IPS-20b (cell line): ENCODE data around the gene FSD2.

Source experiments
- H3K27ac ChIP-seq: one replicate; pipeline ENCODE4 v1.5.1; 2013; ENCODE audit warnings: low read length
- H3K27me3 ChIP-seq: 2 replicates; pipeline ENCODE4 v1.6.1; 2013; ENCODE audit warnings: mild to moderate bottlenecking, low read length, inconsistent platforms; ENCODE audit not compliant: insufficient read depth
- H3K36me3 ChIP-seq: 2 replicates; pipeline ENCODE4 v1.6.1; 2013; ENCODE audit warnings: low read depth, mild to moderate bottlenecking, inconsistent platforms, low read length, moderate library complexity; ENCODE audit not compliant: insufficient read depth
- H3K4me1 ChIP-seq: 2 replicates; pipeline ENCODE4 v1.6.1; 2013; ENCODE audit warnings: mild to moderate bottlenecking, control low read depth, inconsistent platforms, low read length, moderate library complexity; ENCODE audit not compliant: insufficient read depth
- H3K4me3 ChIP-seq: 2 replicates; pipeline ENCODE4 v1.5.1; 2013; ENCODE audit warnings: mild to moderate bottlenecking, low read length, inconsistent platforms
- H3K9ac ChIP-seq: 2 replicates; pipeline ENCODE4 v1.6.1; 2013; ENCODE audit warnings: low read depth, mild to moderate bottlenecking, inconsistent platforms, low read length, moderate library complexity
- H3K9me3 ChIP-seq: 2 replicates; pipeline ENCODE4 v1.6.1; 2013; ENCODE audit warnings: mild to moderate bottlenecking, low read depth, low read length, inconsistent platforms; ENCODE audit not compliant: insufficient read depth

The FSD2 gene

GRCh38 chr15:82803793-82804574 is 1.9 kb downstream of the FSD2 start:
- no peak overlapping the region for H3K9ac ChIP-seq
- 0 out of 2 replicates have a peak, but pooled peaks cover 2% of the 10 kb centered on the region for H3K4me1 ChIP-seq
- no peaks in the 10 kb centered on the region for H3K9me3 ChIP-seq
- H3K27ac ChIP-seq = no peak overlapping the region
- no peak overlapping the region for H3K4me3 ChIP-seq
- H3K27me3 ChIP-seq = peaks cover 46% of the 10 kb centered on the region
- no peaks in the 10 kb centered on the region for H3K36me3 ChIP-seq

- Histone ChIP-seq H3K9me3 (no peaks in the 10 kb centered on the region), H3K4me1 (no peaks in the 10 kb centered on the region), H3K27ac (no peak overlapping the region), H3K27me3 (peaks cover 46% of the 10 kb centered on the region), H3K9ac (no peak overlapping the region), H3K4me3 (no peak overlapping the region), H3K36me3 (no peaks in the 10 kb centered on the region)
Observed at GRCh38 chr15:82802497-82802896, 3.4 kb downstream of the FSD2 start.

GRCh38 chr15:82799183-82799841 is 6.6 kb downstream of the FSD2 start:
- H3K9ac ChIP-seq = no peak overlapping the region
- peaks cover 42% of the 10 kb centered on the region for H3K27me3 ChIP-seq
- H3K4me1 ChIP-seq = no peaks in the 10 kb centered on the region
- H3K36me3 ChIP-seq = no peaks in the 10 kb centered on the region
- H3K27ac ChIP-seq = no peak overlapping the region
- H3K9me3 ChIP-seq = no peaks in the 10 kb centered on the region
- H3K4me3 ChIP-seq = no peak overlapping the region

- Histone ChIP-seq H3K36me3 (no peaks in the 10 kb centered on the region), H3K4me1 (no peaks in the 10 kb centered on the region), H3K9me3 (no peaks in the 10 kb centered on the region), H3K9ac (no peak overlapping the region), H3K27ac (no peak overlapping the region), H3K4me3 (no peak overlapping the region), H3K27me3 (peaks cover 37% of the 10 kb centered on the region)
Observed at GRCh38 chr15:82798531-82799166, 7.2 kb downstream of the FSD2 start.

GRCh38 chr15:82798104-82798503 is 7.8 kb downstream of the FSD2 start:
- peaks cover 32% of the 10 kb centered on the region for H3K27me3 ChIP-seq
- H3K36me3 ChIP-seq = no peaks in the 10 kb centered on the region
- no peaks in the 10 kb centered on the region for H3K4me1 ChIP-seq
- no peak overlapping the region for H3K27ac ChIP-seq
- H3K4me3 ChIP-seq = no peak overlapping the region
- H3K9ac ChIP-seq = no peak overlapping the region
- no peaks in the 10 kb centered on the region for H3K9me3 ChIP-seq

- H3K27me3 ChIP-seq = no peaks in the 10 kb centered on the region
- H3K9me3 ChIP-seq = no peaks in the 10 kb centered on the region
- no peaks in the 10 kb centered on the region for H3K4me1 ChIP-seq
- no peak overlapping the region for H3K9ac ChIP-seq
- H3K4me3 ChIP-seq = no peak overlapping the region
- no peaks in the 10 kb centered on the region for H3K36me3 ChIP-seq
- no peak overlapping the region for H3K27ac ChIP-seq
Observed at GRCh38 chr15:82793737-82794136, 12.1 kb downstream of the FSD2 start.

- no peaks in the 10 kb centered on the region for H3K27me3 ChIP-seq
- no peaks in the 10 kb centered on the region for H3K36me3 ChIP-seq
- H3K9ac ChIP-seq = no peak overlapping the region
- no peaks in the 10 kb centered on the region for H3K4me1 ChIP-seq
- no peaks in the 10 kb centered on the region for H3K9me3 ChIP-seq
- H3K4me3 ChIP-seq = no peak overlapping the region
- H3K27ac ChIP-seq = no peak overlapping the region
Observed at GRCh38 chr15:82792068-82792467, 13.8 kb downstream of the FSD2 start.

- Histone ChIP-seq H3K9ac (no peak overlapping the region), H3K27ac (no peak overlapping the region), H3K4me3 (no peak overlapping the region), H3K9me3 (no peaks in the 10 kb centered on the region), H3K4me1 (no peaks in the 10 kb centered on the region), H3K36me3 (no peaks in the 10 kb centered on the region), H3K27me3 (no peaks in the 10 kb centered on the region)
Observed at GRCh38 chr15:82790321-82790720, 15.5 kb downstream of the FSD2 start.

- Histone ChIP-seq H3K9ac (no peak overlapping the region), H3K36me3 (no peaks in the 10 kb centered on the region), H3K27me3 (no peaks in the 10 kb centered on the region), H3K4me1 (no peaks in the 10 kb centered on the region), H3K4me3 (no peak overlapping the region), H3K27ac (no peak overlapping the region), H3K9me3 (no peaks in the 10 kb centered on the region)
Observed at GRCh38 chr15:82789491-82789890, 16.4 kb downstream of the FSD2 start.

- H3K27ac ChIP-seq = no peak overlapping the region
- H3K4me1 ChIP-seq = no peaks in the 10 kb centered on the region
- no peaks in the 10 kb centered on the region for H3K9me3 ChIP-seq
- H3K27me3 ChIP-seq = no peaks in the 10 kb centered on the region
- H3K4me3 ChIP-seq = no peak overlapping the region
- no peak overlapping the region for H3K9ac ChIP-seq
- no peaks in the 10 kb centered on the region for H3K36me3 ChIP-seq
Observed at GRCh38 chr15:82788496-82788895, 17.4 kb downstream of the FSD2 start.

- no peak overlapping the region for H3K9ac ChIP-seq
Observed at GRCh38 chr15:82781349-82781748, 24.5 kb downstream of the FSD2 start.

GRCh38 chr15:82778755-82779154 is 27.1 kb downstream of the FSD2 start:
- Histone ChIP-seq H3K27me3 (no peaks in the 10 kb centered on the region), H3K9ac (no peak overlapping the region), H3K9me3 (no peaks in the 10 kb centered on the region), H3K27ac (no peak overlapping the region), H3K4me3 (no peak overlapping the region), H3K36me3 (no peaks in the 10 kb centered on the region), H3K4me1 (no peaks in the 10 kb centered on the region)

More at GRCh38 chr15:82781349-82781748, 24.5 kb downstream of the FSD2 start:
- Histone ChIP-seq H3K27ac (no peak overlapping the region), H3K4me3 (no peak overlapping the region), H3K4me1 (no peaks in the 10 kb centered on the region), H3K9me3 (no peaks in the 10 kb centered on the region), H3K27me3 (no peaks in the 10 kb centered on the region), H3K36me3 (no peaks in the 10 kb centered on the region)
